ENCODE data around the gene RBP2.

RBP2 gene

GRCh38 chr3:139476348-139476747, at the start of gene RBP2:
RBP2 (minus strand) TSS chr3:139476516; CDS start chr3:139476459, 57 bp downstream.
- H3K9me3 Mint-ChIP-seq: no peaks in the 10 kb centered on the region
- no peak within 1 kb of the TSS for H3K4me3 Mint-ChIP-seq
- H3K36me3 Mint-ChIP-seq (ENCODE audit: low read depth): no peaks in the 10 kb centered on the region
- H3K4me1 Mint-ChIP-seq (ENCODE audit: low read depth): no peaks in the 10 kb centered on the region
- no peaks in the 10 kb centered on the region for H3K27me3 Mint-ChIP-seq
- no peak for DNase-seq
- no peak within 1 kb of the TSS for H3K27ac Mint-ChIP-seq

- Mint-ChIP-seq H3K27me3 (no peaks in the 10 kb centered on the region), H3K4me3 (no peak overlapping the region), H3K27ac (no peak overlapping the region)
Observed at GRCh38 chr3:139524841-139525636, 48.7 kb upstream of the RBP2 start.

GRCh38 chr3:139523718-139524117, 47.4 kb upstream of the RBP2 start:
- H3K4me1 Mint-ChIP-seq (ENCODE audit: low read depth): no peaks in the 10 kb centered on the region
- no peaks in the 10 kb centered on the region for H3K36me3 Mint-ChIP-seq (ENCODE audit: low read depth)
- H3K4me3 Mint-ChIP-seq: no peak overlapping the region

More at GRCh38 chr3:139524841-139525636, 48.7 kb upstream of the RBP2 start:
- Mint-ChIP-seq H3K4me1 (ENCODE audit: low read depth) (no peaks in the 10 kb centered on the region), H3K9me3 (no peaks in the 10 kb centered on the region), H3K36me3 (ENCODE audit: low read depth) (no peaks in the 10 kb centered on the region)
- DNase-seq: no peak

GRCh38 chr3:139523166-139523565, 46.9 kb upstream of the RBP2 start:
- H3K27me3 Mint-ChIP-seq: no peaks in the 10 kb centered on the region
- H3K9me3 Mint-ChIP-seq: no peaks in the 10 kb centered on the region

More at GRCh38 chr3:139523718-139524117, 47.4 kb upstream of the RBP2 start:
- no peak for DNase-seq
- no peaks in the 10 kb centered on the region for H3K27me3 Mint-ChIP-seq
- H3K9me3 Mint-ChIP-seq: no peaks in the 10 kb centered on the region
- no peak overlapping the region for H3K27ac Mint-ChIP-seq

GRCh38 chr3:139522421-139522820, 46.1 kb upstream of the RBP2 start:
- DNase-seq: no peak
- Mint-ChIP-seq H3K27ac (no peak overlapping the region), H3K36me3 (ENCODE audit: low read depth) (no peaks in the 10 kb centered on the region), H3K4me3 (no peak overlapping the region), H3K27me3 (no peaks in the 10 kb centered on the region), H3K4me1 (ENCODE audit: low read depth) (no peaks in the 10 kb centered on the region), H3K9me3 (no peaks in the 10 kb centered on the region)

More at GRCh38 chr3:139523166-139523565, 46.9 kb upstream of the RBP2 start:
- Mint-ChIP-seq H3K27ac (no peak overlapping the region), H3K4me1 (ENCODE audit: low read depth) (no peaks in the 10 kb centered on the region), H3K4me3 (no peak overlapping the region), H3K36me3 (ENCODE audit: low read depth) (no peaks in the 10 kb centered on the region)
- DNase-seq: no peak

- DNase-seq: no peak
- Mint-ChIP-seq H3K27ac (no peak overlapping the region), H3K4me1 (ENCODE audit: low read depth) (no peaks in the 10 kb centered on the region), H3K4me3 (no peak overlapping the region), H3K36me3 (ENCODE audit: low read depth) (no peaks in the 10 kb centered on the region), H3K9me3 (no peaks in the 10 kb centered on the region), H3K27me3 (no peaks in the 10 kb centered on the region)
Observed at GRCh38 chr3:139521816-139522215, 45.5 kb upstream of the RBP2 start.

- Mint-ChIP-seq H3K9me3 (no peaks in the 10 kb centered on the region), H3K36me3 (ENCODE audit: low read depth) (no peaks in the 10 kb centered on the region), H3K4me1 (ENCODE audit: low read depth) (no peaks in the 10 kb centered on the region), H3K4me3 (no peak overlapping the region), H3K27me3 (no peaks in the 10 kb centered on the region), H3K27ac (no peak overlapping the region)
- no peak for DNase-seq
Observed at GRCh38 chr3:139521144-139521543, 44.8 kb upstream of the RBP2 start.

GRCh38 chr3:139519998-139520737, 43.9 kb upstream of the RBP2 start:
- Mint-ChIP-seq H3K4me3 (no peak overlapping the region), H3K27ac (no peak overlapping the region), H3K36me3 (ENCODE audit: low read depth) (no peaks in the 10 kb centered on the region), H3K9me3 (no peaks in the 10 kb centered on the region), H3K4me1 (ENCODE audit: low read depth) (no peaks in the 10 kb centered on the region), H3K27me3 (no peaks in the 10 kb centered on the region)
- no peak for DNase-seq

GRCh38 chr3:139518926-139519842, 42.9 kb upstream of the RBP2 start:
- H3K9me3 Mint-ChIP-seq: no peaks in the 10 kb centered on the region
- H3K36me3 Mint-ChIP-seq (ENCODE audit: low read depth): no peaks in the 10 kb centered on the region
- DNase-seq: no peak
- no peaks in the 10 kb centered on the region for H3K4me1 Mint-ChIP-seq (ENCODE audit: low read depth)
- no peak overlapping the region for H3K4me3 Mint-ChIP-seq
- no peaks in the 10 kb centered on the region for H3K27me3 Mint-ChIP-seq
- H3K27ac Mint-ChIP-seq: no peak overlapping the region

GRCh38 chr3:139518306-139518705, 42.0 kb upstream of the RBP2 start:
- DNase-seq: no peak
- Mint-ChIP-seq H3K9me3 (no peaks in the 10 kb centered on the region), H3K27ac (no peak overlapping the region), H3K4me3 (no peak overlapping the region), H3K27me3 (no peaks in the 10 kb centered on the region), H3K36me3 (ENCODE audit: low read depth) (no peaks in the 10 kb centered on the region), H3K4me1 (ENCODE audit: low read depth) (no peaks in the 10 kb centered on the region)

GRCh38 chr3:139517321-139518065, 41.2 kb upstream of the RBP2 start:
- no peaks in the 10 kb centered on the region for H3K27me3 Mint-ChIP-seq

GRCh38 chr3:139514741-139515140, 38.4 kb upstream of the RBP2 start:
- no peaks in the 10 kb centered on the region for H3K27me3 Mint-ChIP-seq
- no peaks in the 10 kb centered on the region for H3K36me3 Mint-ChIP-seq (ENCODE audit: low read depth)
- no peak overlapping the region for H3K27ac Mint-ChIP-seq
- H3K4me3 Mint-ChIP-seq: no peak overlapping the region
- H3K4me1 Mint-ChIP-seq (ENCODE audit: low read depth): no peaks in the 10 kb centered on the region
- no peak for DNase-seq
- no peaks in the 10 kb centered on the region for H3K9me3 Mint-ChIP-seq

More at GRCh38 chr3:139517321-139518065, 41.2 kb upstream of the RBP2 start:
- H3K4me1 Mint-ChIP-seq (ENCODE audit: low read depth): no peaks in the 10 kb centered on the region
- no peaks in the 10 kb centered on the region for H3K36me3 Mint-ChIP-seq (ENCODE audit: low read depth)
- no peak for DNase-seq
- H3K27ac Mint-ChIP-seq: no peak overlapping the region
- no peaks in the 10 kb centered on the region for H3K9me3 Mint-ChIP-seq
- H3K4me3 Mint-ChIP-seq: no peak overlapping the region

- H3K36me3 Mint-ChIP-seq (ENCODE audit: low read depth): no peaks in the 10 kb centered on the region
- H3K27me3 Mint-ChIP-seq: peaks cover 2% of the 10 kb centered on the region
- H3K27ac Mint-ChIP-seq: no peak overlapping the region
- H3K4me3 Mint-ChIP-seq: no peak overlapping the region
- no peaks in the 10 kb centered on the region for H3K4me1 Mint-ChIP-seq (ENCODE audit: low read depth)
- DNase-seq: no peak
- H3K9me3 Mint-ChIP-seq: no peaks in the 10 kb centered on the region
Observed at GRCh38 chr3:139509631-139510030, 33.3 kb upstream of the RBP2 start.

- Mint-ChIP-seq H3K4me1 (ENCODE audit: low read depth) (no peaks in the 10 kb centered on the region), H3K27me3 (peaks cover 2% of the 10 kb centered on the region), H3K27ac (no peak overlapping the region), H3K9me3 (no peaks in the 10 kb centered on the region), H3K4me3 (no peak overlapping the region), H3K36me3 (ENCODE audit: low read depth) (no peaks in the 10 kb centered on the region)
- DNase-seq: no peak
Observed at GRCh38 chr3:139506766-139507165, 30.4 kb upstream of the RBP2 start.

All from activated T-cell treated with anti-CD3 and anti-CD28 coated beads, Interleukin-2, amount 50 U/mL, for 24 hours (primary cell).